ENCODE results near the gene IKZF2. TPM values are rescaled to one million over a fixed set of nuclear protein-coding genes. Genes with fewer than 3 reads are reported as not detected.

The IKZF2 gene
- total RNA-seq = 10 to 100 TPM in 1 of 5 experiments, 1 to 10 TPM in 4; 3.4 to 23.4 (median 7.3) TPM
- polyA plus RNA-seq = 1 to 10 TPM in 1 of 2 donors, under 1 TPM in 1; 0.26 to 1.9 TPM
- 10.4 reads per million, percentile 36 among the genes with 10 or more reads in this experiment for total RNA-seq

DNA sequence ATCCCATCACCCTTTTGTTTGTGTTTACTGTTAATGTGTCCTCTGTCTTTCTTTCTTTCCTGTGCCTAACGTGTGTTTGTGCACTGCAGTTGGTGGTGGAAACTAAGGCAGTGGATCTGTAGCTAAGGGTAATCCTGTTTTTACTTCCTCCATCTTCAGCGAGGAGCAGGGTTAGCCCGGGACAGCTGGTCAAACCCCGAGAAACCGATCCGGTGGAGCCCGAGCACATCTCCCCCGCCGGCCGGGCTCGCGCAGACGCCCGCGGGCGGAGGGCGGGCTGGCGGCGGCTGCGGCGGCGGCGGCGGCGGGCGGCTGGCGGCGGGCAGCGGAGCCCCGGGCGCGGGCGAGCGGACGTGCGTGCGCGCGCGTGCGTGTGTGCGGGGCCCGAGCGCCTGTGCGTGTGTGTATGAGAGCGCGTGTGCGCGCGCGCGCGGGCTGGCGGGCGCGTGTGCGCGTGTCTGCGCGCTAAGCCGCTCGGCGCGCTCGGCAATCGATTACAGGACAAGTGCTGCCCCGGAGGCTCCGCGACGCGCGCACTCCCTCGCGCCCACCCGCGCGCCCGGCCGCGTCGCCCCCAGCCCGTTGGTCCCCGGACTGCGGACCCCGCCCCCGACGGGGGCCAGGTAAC is at the start of gene IKZF2:
IKZF2 (minus strand) TSS at position 176 of the 628 bp plus-strand sequence. CDS start 2,983 bp downstream, outside the sequence.
- H3K4me1 ChIP-seq (ENCODE audit: control insufficient read depth in 2 of 2, insufficient read depth in 2 of 2, low read length in 2 of 2) = no peaks in the 10 kb centered on the region
- H3K27me3 ChIP-seq (ENCODE audit: control insufficient read depth in 2 of 2, insufficient read depth in 2 of 2, low read length in 2 of 2) = peaks cover 0 to 4% of the 10 kb centered on the region in 2 donors
- Mint-ChIP-seq H3K4me1 (peaks cover 6 to 47% (median 36%) of the 10 kb centered on the region in 7 donors), H3K27me3 (peaks cover 41 to 70% (median 50%) of the 10 kb centered on the region in 5 donors), H3K27ac (peak within 1 kb of the TSS; percentile 71 to 92 (median 83)), H3K36me3 (no peaks in the 10 kb centered on the region), H3K4me3 (peak within 1 kb of the TSS; percentile 83 to 96 (median 92)), H3K9me3 (no peaks in the 10 kb centered on the region)
- intact Hi-C loops (cut with micrococcal nuclease) = loop anchor here (1.0 to 10.0 kb wide), 8 partner anchors 47 to 1659 kb away; partner anchors contain the start of genes SPAG16 (in 2 of the 2) and BARD1 (in 1 of the 2)
- ChIA-PET CTCF (interaction anchor here (1.6 to 3.1 kb wide), 2 partner anchors 11 to 373 kb away, joined by 4 to 17 read pairs; no protein-coding TSS in a partner anchor), POLR2A (no interaction called here)
- H3K27ac ChIP-seq (ENCODE audit: low read depth, low read length) = peak within 1 kb of the TSS; percentile 73
- H3K9me3 ChIP-seq (ENCODE audit: control insufficient read depth in 2 of 3, low read length in 3 of 3) = no peaks in the 10 kb centered on the region
- H3K4me3 ChIP-seq (ENCODE audit: low read length) = peak within 1 kb of the TSS; percentile 69
- peak; percentile 86 for ATAC-seq
- peaks cover 0 to 4% (median 0%) of the 10 kb centered on the region in 3 experiments for H3K36me3 ChIP-seq (ENCODE audit: control insufficient read depth in 2 of 3, insufficient read depth in 3 of 3, low read length in 3 of 3)
- peak; percentile 58 to 85 (median 69) for DNase-seq

DNA sequence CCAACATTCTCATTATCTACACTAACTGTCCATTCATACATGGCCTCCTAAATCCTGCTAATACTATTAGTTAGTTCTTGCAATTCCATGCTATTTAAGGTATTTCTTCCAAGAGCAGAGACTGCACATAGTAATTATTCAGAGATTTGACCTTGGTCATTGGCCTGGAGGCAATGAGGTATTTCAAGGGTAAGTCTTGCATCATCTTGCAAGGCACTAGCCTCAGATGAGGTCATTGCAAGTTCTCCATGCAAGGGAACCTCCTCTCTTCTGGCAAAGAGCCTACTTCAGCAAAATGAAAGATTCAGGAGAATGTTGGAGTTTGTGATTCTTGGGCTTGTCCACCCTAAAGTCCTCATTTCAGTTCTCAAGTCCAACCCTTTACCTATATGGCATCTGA is 48.5 kb upstream of the IKZF2 start:
- POLR2A ChIA-PET = no interaction called here
- no peaks in the 10 kb centered on the region for H3K36me3 Mint-ChIP-seq

DNA sequence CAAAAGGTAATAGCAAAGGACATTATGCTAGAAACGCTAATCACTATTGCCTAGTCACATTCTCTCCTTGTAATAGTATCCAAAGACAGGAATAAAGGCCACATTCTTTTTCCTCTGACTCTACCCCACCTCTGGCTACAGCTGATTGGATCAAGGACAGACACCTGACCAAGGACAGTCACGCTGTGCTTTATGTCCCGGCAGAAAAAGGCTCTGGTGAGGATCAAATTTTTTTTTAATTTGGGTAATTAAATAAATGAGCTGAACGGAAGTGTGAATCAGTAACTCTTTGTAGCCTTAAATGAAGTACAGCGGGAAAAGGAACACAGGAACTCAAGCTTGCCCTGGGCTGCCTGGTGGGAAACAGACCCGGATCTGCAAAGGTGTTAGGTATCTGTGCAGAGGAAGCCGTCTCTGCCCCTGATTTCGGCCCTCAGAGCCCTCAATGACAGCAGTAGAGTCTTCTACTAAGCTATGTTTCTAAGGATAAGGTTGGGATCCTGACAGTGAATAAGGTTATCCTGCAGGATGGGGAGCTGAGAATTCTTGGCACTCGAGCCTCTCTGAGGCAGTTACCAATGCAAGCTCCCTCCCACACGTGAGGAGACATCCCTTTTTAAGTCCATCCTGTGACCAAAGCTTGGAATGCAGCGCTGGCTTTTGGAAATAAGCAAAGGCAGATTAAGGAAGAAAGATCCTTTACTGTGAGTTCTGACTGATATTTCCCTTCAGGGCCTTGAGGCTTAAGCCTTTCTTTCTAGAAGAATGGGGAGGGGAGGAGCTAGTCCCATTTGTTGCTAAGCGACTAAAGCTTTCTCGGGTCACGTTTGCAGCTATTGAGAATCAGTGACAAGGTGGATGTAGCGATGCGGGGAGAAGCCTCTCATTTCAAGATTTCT is 37.8 kb upstream of the IKZF2 start:
- intact Hi-C loops (cut with micrococcal nuclease) = no loop called here
- H3K27me3 Mint-ChIP-seq = peaks cover 0 to 7% (median 4%) of the 10 kb centered on the region in 5 donors

More for the DNA sequence above, 48.5 kb upstream of the IKZF2 start:
- Histone ChIP-seq H3K4me3 (ENCODE audit: low read length) (no peak overlapping the region), H3K27ac (ENCODE audit: low read depth, low read length) (no peak overlapping the region), H3K9me3 (ENCODE audit: control insufficient read depth in 2 of 3, low read length in 3 of 3) (no peaks in the 10 kb centered on the region), H3K27me3 (ENCODE audit: control insufficient read depth in 2 of 2, insufficient read depth in 2 of 2, low read length in 2 of 2) (no peaks in the 10 kb centered on the region), H3K36me3 (ENCODE audit: control insufficient read depth in 2 of 3, insufficient read depth in 3 of 3, low read length in 3 of 3) (no peaks in the 10 kb centered on the region), H3K4me1 (ENCODE audit: control insufficient read depth in 2 of 2, insufficient read depth in 2 of 2, low read length in 2 of 2) (no peaks in the 10 kb centered on the region)
- Mint-ChIP-seq H3K4me3 (no peak overlapping the region), H3K9me3 (peaks cover 0 to 5% (median 0%) of the 10 kb centered on the region in 11 donors), H3K4me1 (peaks cover 0 to 3% (median 0%) of the 10 kb centered on the region in 7 donors), H3K27ac (no peak overlapping the region), H3K27me3 (peaks cover 0 to 6% (median 0%) of the 10 kb centered on the region in 5 donors)
- no peak for DNase-seq
- intact Hi-C loops (cut with micrococcal nuclease) = no loop called here
- CTCF ChIA-PET = no interaction called here
- ATAC-seq = no peak

DNA sequence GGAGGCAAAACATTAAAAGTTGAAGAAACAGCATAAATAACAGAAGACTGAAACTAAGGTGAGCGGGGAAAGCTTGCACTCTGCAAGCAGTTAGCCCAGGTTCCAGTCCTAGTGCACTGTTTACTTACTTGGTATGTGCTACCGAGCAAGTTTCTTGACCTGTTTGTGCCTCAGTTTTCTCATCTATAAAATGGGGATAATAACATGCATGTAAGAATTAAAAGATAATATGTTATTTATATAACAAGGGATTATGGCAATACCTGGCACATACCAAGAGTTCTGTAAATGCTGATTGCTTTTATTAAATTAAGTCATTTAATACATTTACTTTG is 37.1 kb upstream of the IKZF2 start:
- Histone ChIP-seq H3K27me3 (ENCODE audit: control insufficient read depth in 2 of 2, insufficient read depth in 2 of 2, low read length in 2 of 2) (peaks cover 0 to 3% of the 10 kb centered on the region in 2 donors), H3K4me3 (ENCODE audit: low read length) (no peak overlapping the region), H3K36me3 (ENCODE audit: control insufficient read depth in 2 of 3, insufficient read depth in 3 of 3, low read length in 3 of 3) (no peaks in the 10 kb centered on the region), H3K27ac (ENCODE audit: low read depth, low read length) (no peak overlapping the region), H3K9me3 (ENCODE audit: control insufficient read depth in 2 of 3, low read length in 3 of 3) (no peaks in the 10 kb centered on the region), H3K4me1 (ENCODE audit: control insufficient read depth in 2 of 2, insufficient read depth in 2 of 2, low read length in 2 of 2) (no peaks in the 10 kb centered on the region)
- ATAC-seq (no peak), DNase-seq (no peak)
- Mint-ChIP-seq H3K9me3 (peaks cover 0 to 4% (median 0%) of the 10 kb centered on the region in 11 donors), H3K36me3 (no peaks in the 10 kb centered on the region), H3K27ac (no peak overlapping the region), H3K4me3 (no peak overlapping the region), H3K27me3 (peaks cover 0 to 14% (median 4%) of the 10 kb centered on the region in 5 donors), H3K4me1 (no peaks in the 10 kb centered on the region)
- CTCF ChIA-PET = no interaction called here
- POLR2A ChIA-PET = no interaction called here
- intact Hi-C loops (cut with micrococcal nuclease) = no loop called here

More for the DNA sequence above, 37.8 kb upstream of the IKZF2 start:
- Mint-ChIP-seq H3K27ac (no peak overlapping the region), H3K9me3 (peaks cover 0 to 4% (median 0%) of the 10 kb centered on the region in 11 donors), H3K4me1 (no peaks in the 10 kb centered on the region), H3K4me3 (no peak overlapping the region), H3K36me3 (no peaks in the 10 kb centered on the region)
- H3K36me3 ChIP-seq (ENCODE audit: control insufficient read depth in 2 of 3, insufficient read depth in 3 of 3, low read length in 3 of 3) = no peaks in the 10 kb centered on the region
- CTCF ChIA-PET = no interaction called here
- ATAC-seq (no peak), DNase-seq (no peak)
- no peak overlapping the region for H3K27ac ChIP-seq (ENCODE audit: low read depth, low read length)
- peaks cover 0 to 3% of the 10 kb centered on the region in 2 donors for H3K27me3 ChIP-seq (ENCODE audit: control insufficient read depth in 2 of 2, insufficient read depth in 2 of 2, low read length in 2 of 2)
- H3K9me3 ChIP-seq (ENCODE audit: control insufficient read depth in 2 of 3, low read length in 3 of 3) = no peaks in the 10 kb centered on the region
- no peaks in the 10 kb centered on the region for H3K4me1 ChIP-seq (ENCODE audit: control insufficient read depth in 2 of 2, insufficient read depth in 2 of 2, low read length in 2 of 2)
- no peak overlapping the region for H3K4me3 ChIP-seq (ENCODE audit: low read length)
- POLR2A ChIA-PET = no interaction called here

DNA sequence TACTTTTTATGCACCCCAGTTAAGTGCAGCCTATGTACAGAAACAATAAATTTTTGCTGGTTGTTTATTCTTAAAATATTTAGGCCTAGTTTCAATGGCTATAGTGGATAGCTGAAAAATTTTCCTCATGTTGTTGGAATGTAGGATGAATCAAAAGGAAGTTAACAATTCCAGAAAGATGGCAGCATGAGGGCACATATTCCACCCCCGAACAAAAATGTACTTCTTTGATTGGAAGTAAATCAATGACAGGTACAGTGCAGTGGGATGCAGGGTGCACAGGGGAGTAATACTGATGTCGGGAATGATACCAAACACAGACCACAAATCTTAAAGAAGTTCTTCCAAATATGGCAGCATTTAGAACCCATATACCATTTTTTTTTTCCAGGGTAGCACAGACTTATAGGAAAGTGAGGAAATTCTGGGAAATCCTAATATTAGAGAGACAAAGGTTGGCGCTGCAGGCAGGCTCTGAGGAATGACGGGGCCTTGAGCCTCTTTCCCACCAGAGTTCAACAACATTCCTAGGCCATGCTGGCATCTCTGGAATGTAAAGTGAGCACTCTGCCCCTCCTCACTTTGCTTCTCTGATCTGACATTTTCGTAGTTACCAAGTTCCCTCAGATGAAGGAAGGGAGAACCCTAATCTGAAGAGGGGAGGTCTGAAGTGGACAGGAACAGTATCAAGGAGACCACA is 36.6 kb upstream of the IKZF2 start:
- H3K27ac ChIP-seq (ENCODE audit: low read depth, low read length) = no peak overlapping the region
- no peak overlapping the region for H3K4me3 ChIP-seq (ENCODE audit: low read length)
- ATAC-seq (no peak), DNase-seq (no peak)
- Mint-ChIP-seq H3K36me3 (no peaks in the 10 kb centered on the region), H3K4me1 (no peaks in the 10 kb centered on the region), H3K9me3 (peaks cover 0 to 4% (median 0%) of the 10 kb centered on the region in 11 donors), H3K27me3 (peaks cover 0 to 14% (median 2%) of the 10 kb centered on the region in 5 donors), H3K27ac (no peak overlapping the region), H3K4me3 (no peak overlapping the region)
- ChIA-PET POLR2A (no interaction called here), CTCF (no interaction called here)
- H3K27me3 ChIP-seq (ENCODE audit: control insufficient read depth in 2 of 2, insufficient read depth in 2 of 2, low read length in 2 of 2) = peaks cover 0 to 3% of the 10 kb centered on the region in 2 donors
- intact Hi-C loops (cut with micrococcal nuclease) = no loop called here
- no peaks in the 10 kb centered on the region for H3K9me3 ChIP-seq (ENCODE audit: control insufficient read depth in 2 of 3, low read length in 3 of 3)
- no peaks in the 10 kb centered on the region for H3K36me3 ChIP-seq (ENCODE audit: control insufficient read depth in 2 of 3, insufficient read depth in 3 of 3, low read length in 3 of 3)
- H3K4me1 ChIP-seq (ENCODE audit: control insufficient read depth in 2 of 2, insufficient read depth in 2 of 2, low read length in 2 of 2) = no peaks in the 10 kb centered on the region

DNA sequence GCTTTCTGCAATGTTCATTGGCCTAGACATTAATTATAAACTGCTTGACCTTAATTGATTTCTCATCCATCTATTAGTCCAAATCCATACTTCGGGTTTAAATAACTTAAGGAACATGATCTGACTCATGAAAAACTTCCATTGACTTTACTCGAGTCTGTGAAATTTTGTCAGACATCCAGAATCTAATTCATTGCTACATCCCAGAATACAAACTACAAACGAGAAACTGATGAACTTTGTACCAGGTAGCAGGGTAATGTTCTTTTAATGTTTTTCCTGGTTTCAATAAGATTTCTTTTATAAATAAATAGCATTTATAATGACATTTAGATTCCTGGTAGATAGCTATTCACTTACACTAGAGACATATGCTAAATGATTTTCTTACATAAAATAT is 36.0 kb upstream of the IKZF2 start:
- ChIA-PET CTCF (no interaction called here), POLR2A (no interaction called here)

More for the DNA sequence above, 36.0 kb upstream of the IKZF2 start:
- Mint-ChIP-seq H3K9me3 (peaks cover 0 to 4% (median 0%) of the 10 kb centered on the region in 11 donors), H3K27me3 (peaks cover 0 to 14% (median 2%) of the 10 kb centered on the region in 5 donors), H3K4me1 (no peaks in the 10 kb centered on the region), H3K4me3 (no peak overlapping the region), H3K36me3 (no peaks in the 10 kb centered on the region), H3K27ac (no peak overlapping the region)
- no peaks in the 10 kb centered on the region for H3K4me1 ChIP-seq (ENCODE audit: control insufficient read depth in 2 of 2, insufficient read depth in 2 of 2, low read length in 2 of 2)
- no peaks in the 10 kb centered on the region for H3K36me3 ChIP-seq (ENCODE audit: control insufficient read depth in 2 of 3, insufficient read depth in 3 of 3, low read length in 3 of 3)
- H3K27ac ChIP-seq (ENCODE audit: low read depth, low read length) = no peak overlapping the region
- peaks cover 0 to 3% of the 10 kb centered on the region in 2 donors for H3K27me3 ChIP-seq (ENCODE audit: control insufficient read depth in 2 of 2, insufficient read depth in 2 of 2, low read length in 2 of 2)
- no peak for DNase-seq
- intact Hi-C loops (cut with micrococcal nuclease) = no loop called here
- no peaks in the 10 kb centered on the region for H3K9me3 ChIP-seq (ENCODE audit: control insufficient read depth in 2 of 3, low read length in 3 of 3)
- H3K4me3 ChIP-seq (ENCODE audit: low read length) = no peak overlapping the region
- no peak for ATAC-seq
